Brain microvascular endothelial cell (primary cell): ENCODE results near the gene SPATS1.

Experiments used
- DNase-seq: peaks from one replicate; pipeline ENCODE4 v3.0.0-alpha.2; 2020
- H3K27ac ChIP-seq: fragments of 250-450 bp; sonication (Bioruptor Pico); 2 replicates; pipeline ENCODE4 v1.5.1; 2020; ENCODE audit warnings: mild to moderate bottlenecking, moderate library complexity
- H3K27me3 ChIP-seq: fragments of 250-450 bp; sonication (Bioruptor Pico); replicated peaks from 2 replicates; pipeline ENCODE4 v1.5.1; 2020; ENCODE audit warnings: mild to moderate bottlenecking
- H3K36me3 ChIP-seq: fragments of 250-450 bp; sonication (Bioruptor Pico); replicated peaks from 2 replicates; pipeline ENCODE4 v1.5.1; 2020; ENCODE audit warnings: mild to moderate bottlenecking
- H3K4me3 ChIP-seq: 2 replicates; pipeline ENCODE4 v1.5.1; 2011; ENCODE audit warnings: low read depth, mild to moderate bottlenecking, control low read depth, low read length, moderate library complexity
- CTCF ChIP-seq: IDR thresholded peaks from 2 replicates; pipeline ENCODE4 v1.5.1; 2011; ENCODE audit warnings: low read depth, mild to moderate bottlenecking, moderate library complexity, low read length, control low read depth, inconsistent platforms; ENCODE audit errors: missing control alignments
- in situ Hi-C: cut with HindIII; loops from 2 replicates; pipeline ENCODE4 v1.10.0; 2017; ENCODE audit warnings: low sequenced_read_pairs, low pct_ligation_motif_present

The SPATS1 gene

GRCh38 chr6:44363377-44363926 is 21.0 kb downstream of the SPATS1 start:
- DNase-seq = no peak
- no peaks in the 10 kb centered on the region for H3K27me3 ChIP-seq
- H3K4me3 ChIP-seq = no peak overlapping the region
- H3K27ac ChIP-seq = no peak overlapping the region
- in situ Hi-C loops = no loop called here
- no peaks in the 10 kb centered on the region for H3K36me3 ChIP-seq
- no peak for TF ChIP-seq CTCF

- Histone ChIP-seq H3K27ac (no peak overlapping the region), H3K27me3 (no peaks in the 10 kb centered on the region), H3K4me3 (no peak overlapping the region), H3K36me3 (no peaks in the 10 kb centered on the region)
- no peak for TF ChIP-seq CTCF
- in situ Hi-C loops = no loop called here
- no peak for DNase-seq
These were observed 24.3 kb downstream of the SPATS1 start for GRCh38 chr6:44366781-44367180.

- no peak for DNase-seq
- Histone ChIP-seq H3K36me3 (no peaks in the 10 kb centered on the region), H3K27me3 (no peaks in the 10 kb centered on the region), H3K4me3 (no peak overlapping the region), H3K27ac (no peak overlapping the region)
- TF ChIP-seq CTCF = no peak
- in situ Hi-C loops = no loop called here
These were observed 25.2 kb downstream of the SPATS1 start for GRCh38 chr6:44367681-44368080.

GRCh38 chr6:44373051-44373450 is 30.6 kb downstream of the SPATS1 start:
- Histone ChIP-seq H3K36me3 (no peaks in the 10 kb centered on the region), H3K27ac (no peak overlapping the region), H3K4me3 (no peak overlapping the region), H3K27me3 (no peaks in the 10 kb centered on the region)
- in situ Hi-C loops = no loop called here
- DNase-seq = no peak
- TF ChIP-seq CTCF = no peak

- no peaks in the 10 kb centered on the region for H3K36me3 ChIP-seq
- H3K27me3 ChIP-seq = no peaks in the 10 kb centered on the region
- no peak for DNase-seq
- no peak for TF ChIP-seq CTCF
- H3K4me3 ChIP-seq = no peak overlapping the region
- H3K27ac ChIP-seq = no peak overlapping the region
- in situ Hi-C loops = no loop called here
These were observed 31.3 kb downstream of the SPATS1 start for GRCh38 chr6:44373787-44374186.

- Histone ChIP-seq H3K36me3 (no peaks in the 10 kb centered on the region), H3K27ac (no peak overlapping the region), H3K27me3 (no peaks in the 10 kb centered on the region), H3K4me3 (no peak overlapping the region)
- no peak for DNase-seq
- in situ Hi-C loops = no loop called here
- TF ChIP-seq CTCF = no peak
These were observed 32.6 kb downstream of the SPATS1 start for GRCh38 chr6:44375071-44375470.
